Liver (tissue), 3 donors: ENCODE measurements around the gene HIPK2.

Experiments
- EGR1 ChIP-seq, 2 donors: IDR thresholded peaks; 2 replicates each; pipeline ENCODE4 v1.6.1; 2016 to 2018; ENCODE audit warnings: antibody characterized with exemption in 2 of 2, low read depth in 2 of 2
- HNF4A ChIP-seq, 2 donors: conservative IDR thresholded peaks; 2 replicates each; pipeline ENCODE4 v1.6.1; 2016; ENCODE audit warnings: antibody characterized with exemption in 2 of 2, mild to moderate bottlenecking in 2 of 2
- NR2F2 ChIP-seq: IDR thresholded peaks from 2 replicates; pipeline ENCODE4 v1.6.1; 2016; ENCODE audit warnings: antibody characterized with exemption
- RXRA ChIP-seq, 2 donors: IDR thresholded peaks; 2 replicates each; pipeline ENCODE4 v1.6.1; 2017 to 2018; ENCODE audit warnings: antibody characterized with exemption in 2 of 2, mild to moderate bottlenecking in 1 of 2
- SP1 ChIP-seq: IDR thresholded peaks from 2 replicates; pipeline ENCODE4 v1.6.1; 2018; ENCODE audit warnings: antibody characterized with exemption, mild to moderate bottlenecking
- TAF1 ChIP-seq: conservative IDR thresholded peaks from 2 replicates; pipeline ENCODE4 v1.6.1; 2016; ENCODE audit warnings: antibody characterized with exemption, mild to moderate bottlenecking
- YY1 ChIP-seq: IDR thresholded peaks from 2 replicates; pipeline ENCODE4 v1.6.1; 2016; ENCODE audit warnings: antibody characterized with exemption, mild to moderate bottlenecking
- TF ChIP-seq, protein P1 (sequence below): fragments of 150-350 bp; IDR thresholded peaks from 2 replicates; pipeline ENCODE4 v1.5.1; 2017; ENCODE audit warnings: improper control_type of control experiment, low read depth, low read length; ENCODE audit not compliant: missing input control
- TF ChIP-seq, protein P2 (sequence below): IDR thresholded peaks from 2 replicates; pipeline ENCODE4 v1.6.1; 2016; ENCODE audit warnings: antibody characterized with exemption, mild to moderate bottlenecking
- TF ChIP-seq, protein P3 (sequence below): IDR thresholded peaks from 2 replicates; pipeline ENCODE4 v1.6.1; 2016; ENCODE audit warnings: antibody characterized with exemption
- TF ChIP-seq, protein P4 (sequence below): IDR thresholded peaks from 2 replicates; pipeline ENCODE4 v1.6.1; 2016; ENCODE audit warnings: antibody characterized with exemption
- donor health status: healthy.
- donor health status: healthy.

DNA sequence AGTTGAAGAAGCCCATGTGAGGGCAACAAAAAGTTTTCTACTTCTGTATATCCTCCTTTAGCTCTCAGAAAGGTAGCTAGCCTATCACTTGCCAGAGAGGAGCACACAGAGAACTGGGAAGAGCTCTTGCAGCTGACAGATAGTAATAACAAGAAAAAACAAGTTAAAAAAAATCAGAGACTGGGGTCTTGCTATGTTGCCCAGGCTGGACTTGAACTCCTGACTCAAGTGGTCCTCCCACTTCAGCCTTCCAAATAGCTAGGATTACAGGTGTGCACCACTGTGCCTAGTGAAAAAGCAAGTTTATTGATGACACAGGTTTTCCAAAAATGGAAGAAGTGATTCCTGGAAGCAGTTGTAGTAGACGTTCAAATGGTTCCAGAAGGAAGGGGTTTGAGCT lies 160.7 kb downstream of the HIPK2 start:
- TF ChIP-seq, protein P1, sequence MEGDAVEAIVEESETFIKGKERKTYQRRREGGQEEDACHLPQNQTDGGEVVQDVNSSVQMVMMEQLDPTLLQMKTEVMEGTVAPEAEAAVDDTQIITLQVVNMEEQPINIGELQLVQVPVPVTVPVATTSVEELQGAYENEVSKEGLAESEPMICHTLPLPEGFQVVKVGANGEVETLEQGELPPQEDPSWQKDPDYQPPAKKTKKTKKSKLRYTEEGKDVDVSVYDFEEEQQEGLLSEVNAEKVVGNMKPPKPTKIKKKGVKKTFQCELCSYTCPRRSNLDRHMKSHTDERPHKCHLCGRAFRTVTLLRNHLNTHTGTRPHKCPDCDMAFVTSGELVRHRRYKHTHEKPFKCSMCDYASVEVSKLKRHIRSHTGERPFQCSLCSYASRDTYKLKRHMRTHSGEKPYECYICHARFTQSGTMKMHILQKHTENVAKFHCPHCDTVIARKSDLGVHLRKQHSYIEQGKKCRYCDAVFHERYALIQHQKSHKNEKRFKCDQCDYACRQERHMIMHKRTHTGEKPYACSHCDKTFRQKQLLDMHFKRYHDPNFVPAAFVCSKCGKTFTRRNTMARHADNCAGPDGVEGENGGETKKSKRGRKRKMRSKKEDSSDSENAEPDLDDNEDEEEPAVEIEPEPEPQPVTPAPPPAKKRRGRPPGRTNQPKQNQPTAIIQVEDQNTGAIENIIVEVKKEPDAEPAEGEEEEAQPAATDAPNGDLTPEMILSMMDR, result no peak
- no peak for TF ChIP-seq RXRA (IDR thresholded peaks at IDR 0.05)
- no peak for TF ChIP-seq TAF1
- TF ChIP-seq, protein P2, sequence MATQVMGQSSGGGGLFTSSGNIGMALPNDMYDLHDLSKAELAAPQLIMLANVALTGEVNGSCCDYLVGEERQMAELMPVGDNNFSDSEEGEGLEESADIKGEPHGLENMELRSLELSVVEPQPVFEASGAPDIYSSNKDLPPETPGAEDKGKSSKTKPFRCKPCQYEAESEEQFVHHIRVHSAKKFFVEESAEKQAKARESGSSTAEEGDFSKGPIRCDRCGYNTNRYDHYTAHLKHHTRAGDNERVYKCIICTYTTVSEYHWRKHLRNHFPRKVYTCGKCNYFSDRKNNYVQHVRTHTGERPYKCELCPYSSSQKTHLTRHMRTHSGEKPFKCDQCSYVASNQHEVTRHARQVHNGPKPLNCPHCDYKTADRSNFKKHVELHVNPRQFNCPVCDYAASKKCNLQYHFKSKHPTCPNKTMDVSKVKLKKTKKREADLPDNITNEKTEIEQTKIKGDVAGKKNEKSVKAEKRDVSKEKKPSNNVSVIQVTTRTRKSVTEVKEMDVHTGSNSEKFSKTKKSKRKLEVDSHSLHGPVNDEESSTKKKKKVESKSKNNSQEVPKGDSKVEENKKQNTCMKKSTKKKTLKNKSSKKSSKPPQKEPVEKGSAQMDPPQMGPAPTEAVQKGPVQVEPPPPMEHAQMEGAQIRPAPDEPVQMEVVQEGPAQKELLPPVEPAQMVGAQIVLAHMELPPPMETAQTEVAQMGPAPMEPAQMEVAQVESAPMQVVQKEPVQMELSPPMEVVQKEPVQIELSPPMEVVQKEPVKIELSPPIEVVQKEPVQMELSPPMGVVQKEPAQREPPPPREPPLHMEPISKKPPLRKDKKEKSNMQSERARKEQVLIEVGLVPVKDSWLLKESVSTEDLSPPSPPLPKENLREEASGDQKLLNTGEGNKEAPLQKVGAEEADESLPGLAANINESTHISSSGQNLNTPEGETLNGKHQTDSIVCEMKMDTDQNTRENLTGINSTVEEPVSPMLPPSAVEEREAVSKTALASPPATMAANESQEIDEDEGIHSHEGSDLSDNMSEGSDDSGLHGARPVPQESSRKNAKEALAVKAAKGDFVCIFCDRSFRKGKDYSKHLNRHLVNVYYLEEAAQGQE, result no peak
- TF ChIP-seq SP1, result no peak
- TF ChIP-seq YY1, result no peak
- no peak for TF ChIP-seq EGR1 (IDR thresholded peaks at IDR 0.05; ENCODE audit: low read depth in 2 of 2)
- TF ChIP-seq NR2F2, result no peak
- TF ChIP-seq HNF4A (conservative IDR thresholded peaks at IDR 0.05), result no peak
- TF ChIP-seq, protein P3, sequence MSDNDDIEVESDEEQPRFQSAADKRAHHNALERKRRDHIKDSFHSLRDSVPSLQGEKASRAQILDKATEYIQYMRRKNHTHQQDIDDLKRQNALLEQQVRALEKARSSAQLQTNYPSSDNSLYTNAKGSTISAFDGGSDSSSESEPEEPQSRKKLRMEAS, result no peak
- TF ChIP-seq, protein P4, sequence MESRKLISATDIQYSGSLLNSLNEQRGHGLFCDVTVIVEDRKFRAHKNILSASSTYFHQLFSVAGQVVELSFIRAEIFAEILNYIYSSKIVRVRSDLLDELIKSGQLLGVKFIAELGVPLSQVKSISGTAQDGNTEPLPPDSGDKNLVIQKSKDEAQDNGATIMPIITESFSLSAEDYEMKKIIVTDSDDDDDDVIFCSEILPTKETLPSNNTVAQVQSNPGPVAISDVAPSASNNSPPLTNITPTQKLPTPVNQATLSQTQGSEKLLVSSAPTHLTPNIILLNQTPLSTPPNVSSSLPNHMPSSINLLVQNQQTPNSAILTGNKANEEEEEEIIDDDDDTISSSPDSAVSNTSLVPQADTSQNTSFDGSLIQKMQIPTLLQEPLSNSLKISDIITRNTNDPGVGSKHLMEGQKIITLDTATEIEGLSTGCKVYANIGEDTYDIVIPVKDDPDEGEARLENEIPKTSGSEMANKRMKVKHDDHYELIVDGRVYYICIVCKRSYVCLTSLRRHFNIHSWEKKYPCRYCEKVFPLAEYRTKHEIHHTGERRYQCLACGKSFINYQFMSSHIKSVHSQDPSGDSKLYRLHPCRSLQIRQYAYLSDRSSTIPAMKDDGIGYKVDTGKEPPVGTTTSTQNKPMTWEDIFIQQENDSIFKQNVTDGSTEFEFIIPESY, result no peak
